NCI-H187 treated with DMSO at 0.1 percent for 48 hours (cell line): Measurements from ENCODE around the gene FARP1.
"Not testable (repeated sequence)": the region's sequence is repeated elsewhere in the genome, so short reads cannot be mapped to it uniquely, and the experiment has no call there.

Experiments used
- DNase-seq: peaks from one replicate; lab custom pipeline; 2025; lab: John Stamatoyannopoulos, UW

The FARP1 gene

DNA sequence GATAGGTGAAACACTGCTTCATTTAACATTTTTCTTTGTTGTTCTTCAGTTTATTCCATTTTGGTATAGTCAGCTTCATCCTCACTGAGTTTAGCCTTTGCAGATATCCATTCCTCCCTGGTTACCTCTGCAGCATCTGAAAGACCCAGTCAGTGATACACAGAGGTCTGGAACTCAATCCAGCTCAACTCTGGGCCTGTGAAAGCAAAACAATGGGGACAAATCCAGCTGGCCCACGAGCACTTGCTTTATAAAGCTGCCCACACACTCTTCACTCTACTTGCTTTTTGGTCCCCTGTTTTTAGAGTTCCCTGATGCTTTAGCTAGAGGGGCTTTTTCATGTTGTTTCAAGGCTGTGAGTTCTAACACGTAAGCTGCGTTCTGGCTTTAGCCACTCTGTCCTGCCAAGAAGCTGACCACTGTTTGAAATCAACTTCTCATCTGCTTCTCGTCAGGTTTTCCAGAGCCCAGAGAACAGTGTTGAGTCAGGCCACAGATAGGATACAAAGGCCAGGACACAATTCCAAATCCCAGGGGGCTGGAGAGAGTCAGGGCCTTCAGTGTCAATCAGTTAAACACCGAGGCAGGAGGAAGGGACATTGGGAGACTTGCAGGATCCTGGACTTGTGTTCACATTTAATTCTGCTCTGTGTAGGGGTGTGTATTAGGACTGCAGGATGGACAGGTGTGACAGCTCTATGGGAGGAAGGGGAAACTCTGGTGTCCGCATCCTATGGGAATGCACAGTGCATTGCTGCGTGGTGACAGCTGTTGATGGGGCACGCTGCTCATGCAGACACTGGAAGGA, 117.7 kb downstream of the FARP1 start:
- no peak for DNase-seq

DNA sequence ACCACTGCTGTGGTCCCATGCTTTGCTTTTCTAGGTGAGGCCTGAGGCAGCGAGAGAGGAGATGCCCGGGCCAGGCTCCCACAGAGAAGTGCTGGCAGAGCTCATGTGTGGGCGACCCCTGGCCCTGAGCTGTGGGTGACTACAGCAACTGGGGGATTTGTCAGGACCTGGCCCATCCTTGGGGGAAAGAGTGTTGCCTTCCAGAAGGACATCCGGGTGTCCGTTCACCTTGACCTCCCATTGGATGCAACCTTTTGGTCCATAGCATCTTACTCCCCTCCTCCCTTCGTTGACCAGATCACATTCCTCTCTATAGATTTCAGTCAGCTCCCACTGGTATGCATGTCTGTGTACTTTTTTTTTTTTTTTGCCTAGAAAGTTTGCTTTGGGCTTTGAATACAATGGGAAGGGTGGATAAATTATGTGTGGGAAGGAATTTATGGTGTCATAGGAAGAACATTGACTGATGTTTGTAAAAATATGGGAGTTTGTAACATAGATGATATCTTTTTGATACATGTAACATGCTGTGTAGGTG, 118.3 kb downstream of the FARP1 start:
- no peak for DNase-seq

DNA sequence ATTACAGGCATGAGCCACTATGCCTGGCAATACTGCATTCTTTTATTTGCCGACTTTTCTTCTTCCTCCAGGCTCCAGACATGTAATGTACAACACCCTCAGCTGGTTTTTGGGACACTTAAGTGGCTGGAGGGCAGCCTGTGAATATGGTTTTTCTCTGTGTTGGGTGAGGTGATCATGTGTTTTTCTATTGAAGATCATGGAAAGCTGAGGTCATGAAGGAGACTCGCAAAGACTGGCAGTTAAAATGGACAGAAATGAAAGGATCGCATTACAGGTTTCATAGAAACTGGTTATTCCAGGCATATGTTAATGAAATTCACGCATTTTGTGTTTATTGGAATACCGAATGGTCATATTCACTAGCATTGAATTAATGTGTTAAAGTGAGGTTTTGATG, 119.4 kb downstream of the FARP1 start:
- DNase-seq = no peak

DNA sequence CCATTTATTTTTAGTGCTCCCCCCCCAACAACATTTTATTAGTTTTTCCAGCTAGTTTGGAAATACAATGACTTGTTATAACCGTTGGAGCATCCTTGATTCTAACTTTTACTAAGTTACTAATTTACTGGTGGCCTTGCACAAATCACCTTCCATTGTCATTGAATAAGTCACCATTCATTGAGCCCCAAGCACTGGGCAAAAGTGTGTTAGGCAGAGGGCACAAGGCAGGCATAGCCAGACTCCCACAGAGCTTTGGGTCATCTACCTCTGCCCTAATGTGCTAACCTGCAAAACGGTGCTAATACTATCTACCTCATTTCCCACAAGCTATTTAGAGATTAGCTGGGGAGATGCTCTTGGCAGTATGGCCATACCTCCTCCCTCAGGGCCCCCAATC, 120.9 kb downstream of the FARP1 start:
- no peak for DNase-seq

DNA sequence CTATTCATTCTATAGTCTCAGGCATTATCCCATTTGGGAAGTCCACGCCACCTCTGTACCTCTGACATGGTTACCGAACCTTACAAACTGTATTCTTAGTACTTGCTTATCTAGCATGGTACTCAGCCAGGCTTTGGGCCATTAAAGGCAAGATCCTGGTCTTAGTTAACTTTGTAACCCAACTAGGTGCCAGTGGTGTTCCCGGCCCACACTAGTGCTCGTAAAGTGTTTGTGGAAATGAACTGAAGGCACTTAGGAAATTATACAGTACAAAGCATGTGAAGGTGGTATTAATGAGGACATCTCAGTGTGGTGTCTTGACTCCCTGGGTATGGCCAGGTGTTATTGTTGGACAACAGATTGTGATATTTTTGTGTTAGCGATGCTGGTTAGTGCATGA, 122.0 kb downstream of the FARP1 start:
- no peak for DNase-seq

DNA sequence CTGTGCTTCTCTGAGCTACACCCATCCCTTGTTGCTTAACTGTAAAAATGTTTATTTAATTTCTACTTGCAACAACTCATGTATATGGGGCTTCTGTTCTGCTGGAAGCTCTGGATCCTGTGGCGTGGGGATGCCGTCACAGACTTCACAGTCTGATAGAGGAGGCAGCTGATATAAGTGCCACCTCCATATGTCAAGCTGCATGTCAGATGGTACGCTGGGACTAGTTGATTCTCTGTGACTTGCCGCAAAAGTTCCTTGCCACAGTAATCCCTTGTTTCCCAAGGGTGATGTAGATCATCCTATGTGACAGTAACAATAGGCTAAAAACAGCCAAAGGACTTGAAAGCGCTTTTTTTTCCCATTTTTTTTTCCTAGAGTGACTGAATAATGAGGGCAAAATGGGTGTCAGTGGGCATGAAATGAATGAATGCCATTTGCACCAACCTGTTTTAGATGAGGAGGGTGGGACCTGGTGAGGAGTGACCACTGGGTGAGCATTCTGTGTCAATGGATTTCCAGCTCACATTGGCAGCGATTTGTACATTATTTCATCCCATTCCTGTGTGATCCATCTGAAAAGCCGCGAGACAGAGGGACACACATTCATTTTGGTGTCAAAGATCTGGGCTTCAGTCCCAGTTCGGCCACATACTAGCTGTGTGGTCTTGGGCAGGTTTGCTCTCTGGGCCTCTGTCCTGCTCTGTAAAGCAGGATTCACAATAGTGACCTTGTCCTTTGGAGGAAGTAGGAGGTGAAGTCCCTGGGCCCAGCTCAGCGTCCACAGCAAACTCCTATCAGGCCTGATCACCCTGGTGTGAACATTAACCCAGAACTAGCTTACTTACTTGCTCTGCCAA, 123.0 kb downstream of the FARP1 start:
- DNase-seq = no peak

DNA sequence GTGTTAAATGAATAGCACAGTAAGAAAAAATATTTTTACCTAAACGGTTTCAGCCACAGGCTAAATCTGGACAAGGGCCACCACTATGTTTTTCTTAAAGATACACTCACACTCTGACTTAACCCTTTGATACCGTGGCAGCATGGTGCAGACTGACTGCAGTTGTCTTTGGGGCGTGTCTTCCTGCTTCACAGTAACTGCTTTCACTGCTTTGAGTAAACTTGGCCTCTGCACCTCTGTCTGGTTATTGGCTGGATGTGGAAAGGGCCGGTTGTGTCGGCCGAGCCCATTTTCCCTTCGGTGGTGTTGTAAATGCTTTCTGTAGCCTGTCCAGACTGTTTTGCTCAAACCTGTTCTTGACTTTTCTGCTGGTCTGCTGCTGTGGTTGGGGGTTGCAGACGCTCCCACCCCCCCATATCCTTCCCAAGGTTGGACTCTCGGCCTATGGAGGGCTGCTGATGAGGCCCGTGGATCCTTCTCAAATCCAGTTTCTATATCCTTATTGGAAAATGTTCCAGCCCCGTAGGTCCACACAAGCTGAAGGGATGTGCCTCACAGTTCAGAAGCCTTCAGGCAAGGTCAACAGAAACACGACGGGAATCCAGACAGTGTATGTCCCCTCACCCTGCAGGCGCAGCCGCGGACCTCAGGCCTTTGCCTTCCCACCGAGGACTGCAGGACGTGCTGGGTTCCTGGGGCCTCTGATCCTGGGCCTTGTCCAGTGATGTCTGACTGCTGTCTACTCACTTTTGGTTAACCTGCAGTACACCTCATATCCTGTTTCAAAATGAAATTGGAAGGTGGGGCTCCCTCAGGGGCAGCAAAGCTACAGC, 124.4 kb downstream of the FARP1 start:
- no peak for DNase-seq

DNA sequence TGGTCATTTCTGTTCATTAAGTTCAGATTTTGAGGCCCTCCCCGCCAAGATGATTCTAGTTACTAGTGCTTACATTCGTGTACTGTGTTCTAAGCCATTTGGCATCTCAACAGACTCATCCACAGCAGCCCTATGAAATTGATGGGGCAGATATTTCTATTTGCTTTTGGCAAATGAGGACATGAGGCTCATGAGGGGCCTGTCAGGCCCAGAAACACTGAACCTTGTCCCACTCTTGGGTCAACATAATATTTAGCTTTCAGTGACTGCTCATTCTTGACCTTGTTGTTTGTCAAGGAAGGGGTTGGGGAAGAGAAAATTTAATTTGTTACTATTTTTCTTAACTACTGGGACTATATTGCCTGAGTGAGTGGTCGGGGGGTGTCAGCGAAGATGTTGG, 126.5 kb downstream of the FARP1 start:
- DNase-seq = no peak

DNA sequence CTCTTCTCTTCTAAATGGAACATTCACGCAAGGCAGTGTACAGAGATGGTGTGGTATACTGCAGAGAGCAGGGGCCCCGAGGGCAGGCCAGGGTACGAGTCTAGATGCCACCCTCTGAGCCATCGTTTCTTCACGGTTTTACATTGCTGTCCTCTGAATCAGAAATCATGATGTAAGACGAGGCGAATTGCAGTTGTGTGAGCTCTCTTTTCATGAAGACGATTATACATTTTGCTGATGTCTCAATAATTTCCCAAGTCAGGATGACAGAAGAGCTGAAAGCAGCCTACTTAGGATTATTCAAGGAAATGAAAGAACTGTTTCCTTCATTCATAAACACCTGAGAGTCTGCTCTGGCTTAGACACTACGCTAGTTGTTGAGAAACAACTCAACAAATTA, 127.9 kb downstream of the FARP1 start:
- no peak for DNase-seq

DNA sequence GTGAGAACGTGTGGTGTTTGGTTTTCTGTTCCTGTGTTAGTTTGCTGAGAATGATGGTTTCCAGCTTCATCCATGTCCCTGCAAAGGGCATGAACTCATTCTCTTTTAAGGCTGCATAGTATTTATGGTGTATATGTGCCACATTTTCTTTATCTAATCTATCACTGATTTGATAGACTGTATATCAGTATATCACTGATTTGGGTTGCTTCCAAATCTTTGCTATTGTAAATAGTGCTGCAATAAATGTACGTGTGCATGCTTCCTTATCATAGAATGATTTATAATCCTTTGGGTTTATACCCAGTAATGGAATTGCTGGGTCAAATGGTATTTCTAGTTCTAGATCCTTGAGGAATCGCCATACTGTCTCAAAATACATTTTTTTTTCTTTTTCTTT, 128.8 kb downstream of the FARP1 start:
- DNase-seq = not testable (repeated sequence)

DNA sequence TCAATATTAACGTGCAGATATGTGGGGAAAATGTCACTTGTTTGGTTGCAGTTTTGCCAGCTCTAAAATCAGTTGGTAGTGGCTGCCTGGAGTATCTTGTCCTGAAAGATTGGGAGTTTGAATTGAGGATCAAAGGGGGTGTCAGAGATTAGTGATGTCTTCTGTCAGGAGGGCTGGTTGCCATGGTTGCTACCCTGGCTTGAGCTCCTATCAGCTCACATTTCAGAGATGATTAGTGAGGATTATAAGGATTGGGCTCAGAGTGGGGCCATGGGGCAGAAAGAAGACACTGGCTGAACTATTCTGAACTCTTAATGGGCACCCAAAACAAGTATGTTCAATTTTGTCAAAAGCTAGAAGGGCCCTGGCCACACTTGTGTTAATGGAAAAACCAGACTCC, 129.7 kb downstream of the FARP1 start:
- DNase-seq = no peak

DNA sequence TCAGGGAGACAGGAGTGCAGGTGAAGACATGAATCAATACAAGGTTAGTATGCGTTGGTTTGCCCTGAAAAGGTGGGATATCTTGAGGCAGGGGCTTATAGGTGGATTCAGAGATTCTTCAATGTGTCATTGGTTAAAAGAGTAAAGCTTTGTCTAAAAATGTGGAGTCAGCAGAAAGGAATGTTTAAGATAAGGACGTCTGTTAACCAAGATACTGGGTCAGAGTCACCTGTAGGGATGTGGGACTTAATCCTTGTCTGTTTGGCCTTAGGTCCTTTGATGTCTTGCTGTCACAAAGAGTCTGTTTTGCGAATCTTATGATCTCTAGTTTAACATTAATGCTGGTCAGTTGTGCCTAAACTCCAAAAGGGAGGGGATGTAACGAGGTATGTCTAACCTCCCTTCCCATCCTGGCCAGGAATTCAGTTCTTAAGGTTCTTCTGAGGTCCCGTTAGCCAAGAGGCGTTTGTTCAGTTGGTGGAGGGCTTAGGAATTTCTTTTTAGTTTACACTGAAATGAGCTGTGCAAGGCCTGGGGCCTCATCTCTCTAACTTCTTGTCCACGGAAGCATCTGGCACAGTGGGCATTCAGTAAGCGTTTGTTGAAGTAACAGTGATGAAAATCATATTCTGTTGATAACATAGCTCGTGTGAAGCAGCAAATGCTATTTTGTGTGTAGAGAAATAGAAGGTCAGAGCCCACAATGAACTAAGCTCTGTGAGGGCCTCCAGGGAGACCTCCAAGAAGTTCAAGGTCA, 130.4 kb downstream of the FARP1 start:
- DNase-seq = no peak

DNA sequence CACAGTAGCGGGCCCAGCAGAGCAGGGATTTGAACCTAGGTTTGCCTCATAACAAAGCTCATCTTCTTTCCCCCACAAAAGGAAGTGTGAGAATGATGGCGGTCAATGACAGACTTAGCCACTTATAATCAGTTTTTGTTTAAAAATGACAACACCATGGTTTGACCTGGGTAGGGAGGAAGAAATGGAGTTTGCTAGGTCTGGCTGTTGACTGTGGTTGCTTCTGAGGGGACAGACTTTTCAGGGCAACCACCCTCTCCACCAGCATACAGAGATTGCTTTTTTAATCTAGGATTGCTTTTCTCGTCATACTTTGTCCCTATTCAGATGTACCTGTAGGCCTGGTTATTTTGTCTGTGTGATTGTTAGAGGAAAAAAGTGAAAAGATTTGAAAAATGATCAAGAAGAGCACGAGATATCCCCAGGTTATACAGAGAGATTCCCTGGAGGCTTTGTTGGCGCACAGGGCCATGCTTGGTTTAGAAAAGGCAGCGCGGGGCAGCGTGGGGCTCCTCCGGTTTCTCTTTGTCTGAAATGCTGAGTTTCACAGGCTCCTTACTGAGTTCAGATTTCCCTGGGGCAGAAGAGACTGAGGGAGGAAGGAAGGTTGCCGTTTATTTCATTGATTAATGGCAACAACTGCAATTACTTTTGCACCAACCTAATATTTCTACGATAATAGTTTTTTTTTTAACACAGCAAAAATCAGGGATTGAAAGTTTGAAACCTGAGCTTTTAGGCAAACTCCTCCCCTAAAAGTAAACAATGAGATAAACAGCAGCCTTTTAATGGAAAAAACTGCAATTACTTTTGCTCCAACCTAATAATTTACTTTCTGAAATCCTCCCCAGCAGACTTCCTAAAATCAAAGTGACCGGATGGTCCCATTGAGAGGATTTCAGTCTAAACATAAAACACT, 131.2 kb downstream of the FARP1 start:
- DNase-seq = no peak

DNA sequence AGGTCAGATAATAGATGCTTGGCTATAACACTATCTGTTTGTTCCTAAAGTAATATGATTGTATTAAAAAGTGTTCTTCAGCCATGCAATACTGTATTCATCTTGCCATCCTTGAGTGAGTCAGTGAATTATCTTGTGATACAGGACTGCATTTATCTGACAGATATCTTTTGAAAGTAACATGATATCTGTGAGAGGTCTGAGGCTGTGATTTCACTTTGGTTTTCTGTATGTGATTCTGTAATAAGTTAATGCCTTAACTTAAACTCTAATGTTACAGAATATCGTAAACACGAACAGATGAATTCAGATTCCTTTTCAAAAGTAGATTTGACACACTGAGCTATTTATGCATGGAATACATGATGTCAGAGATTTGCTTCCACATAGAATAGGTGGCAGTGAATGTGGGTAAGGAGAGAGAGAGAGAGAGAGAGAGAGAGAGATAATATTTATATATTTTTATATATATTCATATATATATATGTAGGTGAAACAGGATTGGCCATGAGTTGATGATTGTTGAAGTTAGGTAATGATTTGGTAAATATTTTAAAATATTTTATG, 132.1 kb downstream of the FARP1 start:
- no peak for DNase-seq

DNA sequence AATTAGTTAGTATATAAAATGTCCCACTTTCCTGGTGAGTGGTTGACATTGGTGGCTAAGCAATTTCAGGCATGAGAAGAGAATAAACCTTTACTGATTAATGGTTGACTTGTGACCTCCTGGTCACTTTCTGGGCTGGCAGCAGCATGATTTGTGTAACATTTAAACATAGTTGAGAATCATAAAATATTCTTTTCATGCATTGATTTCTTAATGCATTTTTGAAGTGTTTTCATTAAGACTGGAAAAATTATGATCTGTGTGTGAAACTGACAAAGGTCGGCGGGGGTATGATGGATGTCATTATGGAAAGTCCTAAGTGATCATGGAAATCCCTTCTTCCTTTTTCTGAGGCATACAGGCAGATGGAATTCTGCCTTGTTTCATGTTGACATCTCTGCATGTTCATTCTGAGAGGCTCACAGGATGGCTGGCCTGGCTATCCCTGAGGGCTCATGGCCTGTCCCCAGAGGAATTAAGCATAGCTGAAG, 132.8 kb downstream of the FARP1 start:
- no peak for DNase-seq

DNA sequence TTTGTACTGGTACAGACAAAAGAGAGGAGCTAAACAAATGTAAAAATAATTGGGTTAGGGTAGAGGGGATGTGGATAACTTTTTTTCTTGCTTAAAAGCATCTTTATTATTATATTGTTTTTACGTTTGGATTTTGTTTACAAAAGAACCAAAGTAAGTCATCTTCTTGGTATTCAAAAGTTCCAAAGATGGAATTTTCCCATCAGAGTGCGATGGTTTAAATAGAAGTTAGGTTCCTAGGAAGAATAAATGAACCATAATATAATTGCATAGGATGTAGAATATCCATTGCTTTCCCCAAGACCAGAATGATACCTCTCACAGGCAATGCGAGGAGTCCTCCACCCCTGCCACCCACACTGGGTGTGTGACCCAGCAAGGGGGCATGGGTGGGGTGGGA, 133.6 kb downstream of the FARP1 start:
- DNase-seq = no peak

DNA sequence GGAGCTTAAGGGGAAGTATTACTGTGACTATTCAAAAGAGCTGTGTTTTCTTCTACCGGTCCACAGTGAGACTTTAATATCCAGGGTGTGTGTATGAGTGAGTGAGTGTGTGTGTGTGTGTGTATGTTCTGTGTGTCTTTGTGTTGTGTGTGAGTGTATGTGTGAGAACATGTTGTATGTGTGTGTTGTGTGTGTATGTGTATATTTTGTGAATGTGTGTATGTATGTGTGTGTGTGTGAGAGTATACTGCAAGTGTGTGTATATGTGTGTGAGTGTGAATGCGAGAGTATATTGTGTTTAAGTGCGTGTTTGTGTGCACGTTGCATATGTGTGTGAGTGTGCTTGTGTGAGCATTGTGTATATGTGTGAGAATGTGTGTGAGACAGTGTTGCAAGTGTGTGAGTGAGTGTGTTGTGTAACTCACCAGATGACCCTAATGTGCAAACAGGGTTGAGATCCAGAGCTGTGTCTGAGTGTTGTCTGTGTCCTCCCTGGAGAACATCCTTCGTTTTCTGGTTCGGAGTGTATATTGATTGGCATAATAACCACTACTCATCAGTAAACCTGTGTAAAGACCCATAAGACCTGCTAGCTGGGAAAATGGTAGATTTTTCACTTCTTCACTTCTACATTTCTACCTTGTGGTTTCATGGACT, 135.3 kb downstream of the FARP1 start:
- DNase-seq = no peak

DNA sequence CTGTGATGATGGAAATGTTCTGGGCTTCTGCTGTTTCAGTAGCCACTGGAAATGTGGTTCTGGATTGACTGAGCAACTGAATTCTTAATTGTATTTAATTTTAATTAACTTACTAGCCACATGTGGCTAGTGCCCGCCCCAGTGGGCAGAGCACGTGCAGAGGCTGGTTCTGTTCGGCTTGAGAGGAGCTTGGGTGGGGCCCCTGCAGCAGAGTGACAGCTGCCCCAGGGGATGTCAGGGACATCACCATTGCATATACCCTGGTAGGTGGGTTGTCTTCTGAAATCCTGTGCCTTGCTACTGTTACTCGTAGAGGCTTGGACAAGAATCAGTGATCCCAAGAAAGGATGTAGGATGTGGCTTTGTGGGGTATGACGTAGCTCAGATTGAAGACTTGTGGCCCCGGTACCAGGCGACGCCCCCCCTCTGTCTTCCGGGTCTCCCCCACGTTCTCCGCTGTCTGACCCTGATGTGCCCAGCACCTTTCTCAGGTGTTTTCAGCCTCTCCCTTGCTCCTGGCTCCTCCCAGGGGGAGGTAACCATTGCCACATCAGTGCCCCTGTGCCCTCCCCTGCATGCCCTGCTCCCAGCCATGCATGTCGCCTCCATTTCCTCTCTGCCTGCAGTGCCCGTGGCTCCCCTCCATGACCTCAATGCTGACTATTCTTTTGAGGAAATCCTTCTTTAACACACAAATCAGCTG, 136.7 kb downstream of the FARP1 start:
- DNase-seq = peak; percentile 62

DNA sequence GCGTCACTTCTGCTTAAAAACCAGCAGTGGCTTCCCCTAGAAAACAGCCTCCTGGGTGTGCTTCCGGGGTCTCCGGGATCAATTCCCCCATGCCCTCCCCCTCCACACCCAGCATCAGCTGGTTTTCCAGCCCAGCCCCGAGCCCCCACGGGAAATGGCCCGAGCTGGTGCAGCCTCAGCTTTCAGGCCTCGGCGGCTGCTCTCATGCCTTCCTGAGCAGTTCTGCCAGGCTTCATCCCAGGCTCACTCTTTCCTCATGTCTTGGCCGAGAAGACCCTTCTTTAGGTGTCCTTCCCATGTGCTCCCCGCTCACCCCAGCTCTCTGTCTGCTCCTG, 137.2 kb downstream of the FARP1 start:
- no peak for DNase-seq
